Measurements from ENCODE around the gene PRDM11.

PRDM11 gene

GRCh38 chr11:45168366-45169130 is 22.1 kb downstream of the PRDM11 start:
- DNase-seq (ENCODE audit: low read depth): no peak
- TF ChIP-seq CTCF (conservative IDR thresholded peaks at IDR 0.05; ENCODE audit: low read length): no peak
- no peak overlapping the region for H3K4me3 ChIP-seq (ENCODE audit: low read length)

GRCh38 chr11:45169310-45170072 is 23.1 kb downstream of the PRDM11 start:
- TF ChIP-seq CTCF (conservative IDR thresholded peaks at IDR 0.05; ENCODE audit: low read length): no peak
- no peak overlapping the region for H3K4me3 ChIP-seq (ENCODE audit: low read length)
- DNase-seq (ENCODE audit: low read depth): no peak

GRCh38 chr11:45170484-45170883 is 24.0 kb downstream of the PRDM11 start:
- DNase-seq (ENCODE audit: low read depth): no peak
- H3K4me3 ChIP-seq (ENCODE audit: low read length): no peak overlapping the region
- no peak for TF ChIP-seq CTCF (conservative IDR thresholded peaks at IDR 0.05; ENCODE audit: low read length)

- TF ChIP-seq CTCF (conservative IDR thresholded peaks at IDR 0.05; ENCODE audit: low read length): no peak
- DNase-seq (ENCODE audit: low read depth): no peak
- H3K4me3 ChIP-seq (ENCODE audit: low read length): no peak overlapping the region
Observed at GRCh38 chr11:45171550-45171949, 25.1 kb downstream of the PRDM11 start.

DNA sequence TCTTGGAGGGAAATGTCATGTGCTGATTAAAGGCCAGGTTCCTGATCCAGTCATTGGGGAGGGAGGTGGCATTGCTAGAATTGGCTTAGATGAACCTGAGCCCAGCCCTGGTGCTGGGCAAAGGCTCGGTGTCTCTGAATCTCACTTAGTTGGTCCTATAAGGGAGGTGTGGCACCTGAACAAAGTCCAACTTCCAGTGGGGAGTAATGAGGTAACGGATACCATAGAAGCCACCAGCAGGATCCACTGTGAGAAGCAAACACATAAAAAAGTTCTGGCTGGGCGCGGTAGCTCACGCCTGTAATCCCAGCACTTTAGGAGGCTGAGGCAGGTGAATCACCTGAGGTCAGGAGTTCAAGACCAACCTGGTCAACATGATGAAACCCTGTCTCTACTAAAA is 26.6 kb downstream of the PRDM11 start:
- no peak overlapping the region for H3K4me3 ChIP-seq (ENCODE audit: low read length)
- no peak for DNase-seq (ENCODE audit: low read depth)
- TF ChIP-seq CTCF (conservative IDR thresholded peaks at IDR 0.05; ENCODE audit: low read length): no peak

GRCh38 chr11:45174168-45174835 is 27.9 kb downstream of the PRDM11 start:
- H3K4me3 ChIP-seq (ENCODE audit: low read length): no peak overlapping the region
- TF ChIP-seq CTCF (conservative IDR thresholded peaks at IDR 0.05; ENCODE audit: low read length): no peak
- DNase-seq (ENCODE audit: low read depth): no peak
